Activated T-cell treated with anti-CD3 and anti-CD28 coated beads, Interleukin-2, amount 50 U/mL, for 1 hour (primary cell): ENCODE results near the gene KDM4B.
A peak's percentile ranks its signal among the peaks of the same experiment; 100 is the strongest.

ENCODE experiments used
- DNase-seq: peaks from one replicate; pipeline ENCODE4 v3.0.0-alpha.2; 2020

The KDM4B gene

GRCh38 chr19:5141850-5142724 is 173.2 kb downstream of the KDM4B start:
- DNase-seq, result peak; percentile 21

- DNase-seq, result peak; percentile 17
Measured at GRCh38 chr19:5142725-5143097, 173.8 kb downstream of the KDM4B start.

GRCh38 chr19:5143471-5144411 is 174.8 kb downstream of the KDM4B start:
- peak; percentile 30 for DNase-seq

GRCh38 chr19:5144545-5145179 is 175.7 kb downstream of the KDM4B start:
- DNase-seq, result peak; percentile 15

GRCh38 chr19:5145521-5146511 is 176.9 kb downstream of the KDM4B start:
- DNase-seq, result no peak

GRCh38 chr19:5147074-5147977 is 178.4 kb downstream of the KDM4B start:
- DNase-seq, result peak; percentile 19

- peak; percentile 22 for DNase-seq
Measured at GRCh38 chr19:5147978-5148793, 179.3 kb downstream of the KDM4B start.

- peak; percentile 27 for DNase-seq
Measured at GRCh38 chr19:5148794-5149190, 179.9 kb downstream of the KDM4B start.

- DNase-seq, result peak; percentile 17
Measured at GRCh38 chr19:5149508-5149907, 180.6 kb downstream of the KDM4B start.

GRCh38 chr19:5149932-5150901 is 181.3 kb downstream of the KDM4B start:
- peak; percentile 22 for DNase-seq

GRCh38 chr19:5150902-5151741 is 182.2 kb downstream of the KDM4B start:
- no peak for DNase-seq

GRCh38 chr19:5152013-5152763 is 183.3 kb downstream of the KDM4B start:
- no peak for DNase-seq

- DNase-seq, result no peak
Measured at GRCh38 chr19:5152767-5153532, 184.0 kb downstream of the KDM4B start.

GRCh38 chr19:5153601-5154128 is 184.8 kb downstream of the KDM4B start:
- no peak for DNase-seq

GRCh38 chr19:5154129-5154798 is 185.4 kb downstream of the KDM4B start:
- peak; percentile 64 for DNase-seq
